Activated T-cell treated with anti-CD3 and anti-CD28 coated beads for 48 hours (primary cell): ENCODE data around the gene ARL10.

Experiments
- DNase-seq: peaks from one replicate; pipeline ENCODE4 v3.0.0-alpha.2; 2020; ENCODE audit warnings: low read depth

Gene ARL10

DNA sequence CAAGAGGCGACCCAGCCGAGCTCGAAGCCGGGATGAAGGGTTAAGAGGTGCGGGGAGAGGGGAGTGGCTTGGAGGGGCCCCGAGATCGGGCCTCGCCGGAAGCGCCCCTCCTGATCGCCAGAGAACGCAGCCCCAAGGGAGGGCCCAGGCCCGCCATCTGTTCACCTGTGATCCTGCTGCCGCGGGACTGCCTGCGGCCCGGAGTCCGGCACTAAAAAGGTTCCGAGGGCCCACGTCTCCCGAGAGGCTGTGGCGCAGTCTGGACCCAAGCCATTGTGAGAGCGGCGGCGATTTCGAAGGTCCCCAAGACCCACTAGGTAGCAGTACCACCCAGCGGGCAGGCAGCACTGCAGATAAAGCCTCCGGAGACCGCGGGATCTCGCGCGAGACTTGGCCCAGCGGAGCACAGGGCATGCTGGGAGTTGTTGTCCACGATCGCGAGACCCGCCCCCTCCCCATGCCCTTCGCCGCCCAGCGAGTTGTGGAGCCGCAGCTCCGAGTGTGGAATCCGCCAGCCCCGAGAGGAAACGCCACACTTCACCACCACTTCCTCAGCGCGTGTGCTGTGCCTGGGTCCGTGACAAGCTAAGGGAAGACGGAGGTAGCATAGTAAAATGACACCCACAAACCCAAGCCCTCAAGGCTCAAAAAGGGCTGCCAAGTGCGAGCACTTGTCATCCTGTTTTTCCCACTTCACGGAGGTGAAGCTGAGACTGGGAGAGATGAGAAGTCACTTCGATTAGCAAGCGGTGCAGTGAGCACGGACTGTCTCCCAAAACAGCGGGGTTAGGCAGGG is 3.7 kb upstream of the ARL10 start, which contains the start of gene KIAA1191:
KIAA1191 (minus strand) TSS at position 328 of the 796 bp plus-strand sequence. CDS start 2,256 bp downstream, outside the sequence.
- DNase-seq = peak; percentile 92

DNA sequence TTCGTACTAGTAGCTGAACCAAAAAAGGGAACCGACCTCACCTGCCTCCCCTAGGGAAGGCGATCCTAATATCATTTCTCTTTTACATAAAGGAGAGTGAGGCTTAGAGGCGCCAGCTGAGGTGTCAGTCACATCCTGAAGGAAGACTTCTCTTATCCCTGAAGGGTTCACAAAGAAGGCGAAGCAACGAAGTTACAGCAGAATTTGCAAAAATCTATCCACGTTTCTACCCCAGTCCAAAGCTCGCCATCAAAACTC is 3.1 kb upstream of the ARL10 start:
- no peak for DNase-seq

DNA sequence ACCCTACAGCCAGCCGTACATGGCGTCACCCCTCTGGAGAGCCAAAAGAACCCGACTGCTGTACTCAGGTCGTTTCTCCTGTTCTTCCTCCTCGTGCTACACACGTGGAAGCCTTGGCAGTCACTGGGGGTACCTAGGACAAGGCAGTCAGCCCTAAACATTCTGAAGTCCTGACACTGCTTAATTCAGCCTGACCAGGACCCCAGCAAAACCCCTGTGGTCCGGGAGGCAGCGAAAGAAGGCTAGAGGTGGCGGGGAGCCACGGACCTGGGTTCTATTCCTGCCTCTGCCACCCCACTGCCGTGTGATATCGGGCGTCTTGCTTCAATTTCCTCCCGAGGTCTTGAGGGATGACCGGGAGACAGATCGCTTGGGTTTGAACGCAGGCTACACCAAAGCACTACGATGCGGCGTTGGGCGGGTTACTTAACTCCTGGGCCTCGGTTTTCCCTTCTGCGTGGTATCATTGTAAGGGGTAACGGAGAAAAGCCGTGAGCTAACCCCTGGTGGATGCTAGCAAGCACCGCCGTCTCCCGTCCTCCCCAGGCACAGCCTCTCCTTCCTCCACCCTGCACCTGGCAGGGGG is 429 bp upstream of the ARL10 start:
- no peak for DNase-seq

DNA sequence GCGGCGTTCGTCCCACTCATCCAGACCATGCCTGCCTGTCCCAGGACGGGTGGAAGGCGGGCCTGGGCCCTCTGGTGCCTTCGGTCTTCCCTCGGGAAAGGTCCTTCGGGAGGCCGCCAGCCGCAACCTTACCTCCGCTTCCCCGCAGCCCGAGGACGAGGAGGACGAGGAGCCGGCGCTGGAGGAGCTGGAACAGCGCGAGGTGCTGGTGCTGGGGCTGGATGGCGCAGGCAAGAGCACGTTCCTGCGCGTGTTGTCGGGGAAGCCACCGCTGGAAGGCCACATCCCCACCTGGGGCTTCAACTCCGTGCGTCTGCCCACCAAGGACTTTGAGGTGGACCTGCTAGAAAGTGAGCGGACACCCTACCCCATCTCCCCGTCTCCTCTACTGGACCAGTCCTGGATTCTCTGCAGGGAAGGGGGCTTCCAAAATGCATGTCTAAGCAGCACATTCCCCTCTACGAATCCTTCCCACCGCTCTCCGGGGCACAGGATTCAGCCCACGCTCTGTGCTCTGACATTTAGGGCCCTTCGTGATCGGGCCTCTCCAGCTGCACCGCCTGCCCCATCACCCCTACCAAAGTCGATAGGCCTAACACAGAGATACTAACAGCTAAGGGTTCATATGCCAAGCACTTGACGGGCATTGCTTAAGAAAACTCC is 1.1 kb downstream of the ARL10 start:
- DNase-seq = no peak

DNA sequence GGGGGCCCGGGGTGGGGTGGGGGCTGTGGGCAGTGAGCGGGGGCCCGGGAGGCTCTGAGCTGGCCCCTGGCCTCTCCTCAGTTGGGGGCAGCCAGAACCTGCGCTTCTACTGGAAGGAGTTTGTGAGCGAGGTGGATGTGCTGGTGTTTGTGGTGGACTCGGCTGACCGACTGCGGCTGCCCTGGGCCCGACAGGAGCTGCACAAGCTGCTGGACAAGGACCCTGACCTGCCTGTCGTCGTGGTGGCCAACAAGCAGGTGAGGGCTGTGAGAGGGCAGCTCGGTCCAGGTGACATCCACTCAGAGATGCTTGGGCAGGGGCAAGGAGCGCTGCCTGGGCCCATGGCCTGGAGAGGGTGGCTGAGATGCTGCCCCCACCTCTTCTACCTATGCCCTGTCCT is 3.4 kb downstream of the ARL10 start:
- no peak for DNase-seq

DNA sequence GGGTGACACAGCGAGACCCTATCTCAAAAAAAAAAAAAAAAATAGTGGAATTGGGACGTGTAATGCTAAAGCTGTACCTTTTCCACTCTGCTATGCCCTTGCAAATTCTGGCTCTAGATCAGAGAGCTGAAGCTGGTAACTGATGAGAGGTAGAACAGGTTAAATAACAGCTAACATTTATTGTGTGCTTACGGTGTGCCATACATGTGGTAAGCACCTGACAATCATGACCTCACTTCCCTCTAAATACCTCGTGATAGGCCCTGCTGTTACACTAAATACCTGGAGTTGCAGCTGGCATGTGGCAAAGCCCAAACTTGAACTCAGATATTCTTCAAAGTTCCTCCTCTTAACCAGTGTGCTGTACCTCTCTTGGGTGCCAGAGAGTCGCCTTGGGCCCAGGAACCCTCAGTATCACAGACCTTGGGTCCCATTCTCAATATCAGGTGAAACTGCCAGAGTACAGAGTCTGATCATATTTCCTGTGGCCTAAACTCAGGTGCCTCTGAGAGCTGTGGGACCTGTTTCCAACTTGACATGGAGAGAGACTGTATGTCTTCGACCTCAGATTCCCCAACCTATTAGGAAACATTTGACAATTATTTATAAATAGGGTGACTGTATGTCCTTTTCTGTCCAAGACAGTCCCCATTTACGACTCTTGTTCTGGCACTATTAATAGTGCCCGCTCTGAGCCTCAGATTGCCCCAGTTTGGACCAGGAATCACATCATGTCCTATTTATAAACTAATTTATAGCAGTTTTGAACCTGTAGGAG is 4.8 kb downstream of the ARL10 start:
- no peak for DNase-seq

DNA sequence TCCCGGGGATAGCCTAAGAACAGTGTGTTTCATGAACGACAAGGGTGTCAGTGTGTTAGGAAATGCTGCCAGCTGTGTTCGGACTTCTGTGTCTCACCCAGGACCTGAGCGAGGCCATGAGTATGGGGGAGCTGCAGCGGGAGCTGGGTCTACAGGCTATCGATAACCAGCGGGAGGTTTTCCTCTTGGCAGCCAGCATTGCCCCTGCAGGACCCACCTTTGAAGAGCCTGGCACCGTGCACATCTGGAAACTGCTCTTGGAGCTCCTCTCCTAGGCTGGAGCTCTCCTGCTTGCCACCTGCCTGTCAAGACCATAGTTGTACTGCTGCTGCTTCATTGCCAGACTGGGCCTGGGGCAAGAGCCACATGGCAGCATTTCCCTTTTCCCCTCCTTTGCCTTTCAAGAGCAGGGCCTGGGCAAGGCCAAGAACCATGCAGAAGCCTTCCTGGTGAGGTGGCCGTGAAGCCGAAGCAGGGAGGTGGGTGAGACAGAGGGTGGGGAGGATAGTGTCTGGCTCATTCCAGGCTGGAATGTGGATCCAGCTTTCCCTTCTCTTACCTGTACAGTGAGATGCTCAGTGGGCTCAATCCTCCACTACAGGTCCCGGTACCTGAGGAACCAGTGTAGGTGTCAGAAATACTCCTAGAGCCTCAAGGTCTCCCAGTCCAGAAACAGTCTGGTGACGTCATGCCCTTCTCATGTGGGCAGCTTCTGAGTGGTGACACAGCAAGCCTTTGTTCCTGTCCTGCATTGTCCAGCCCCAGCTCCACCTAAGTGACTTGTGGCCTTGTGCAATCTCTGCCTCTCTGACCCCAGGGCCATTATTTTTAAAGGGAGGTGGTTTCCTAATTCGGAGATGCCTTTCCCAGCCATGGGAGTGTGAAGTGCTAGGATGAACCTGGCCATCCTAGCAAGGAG is 6.6 kb downstream of the ARL10 start:
- DNase-seq = no peak

DNA sequence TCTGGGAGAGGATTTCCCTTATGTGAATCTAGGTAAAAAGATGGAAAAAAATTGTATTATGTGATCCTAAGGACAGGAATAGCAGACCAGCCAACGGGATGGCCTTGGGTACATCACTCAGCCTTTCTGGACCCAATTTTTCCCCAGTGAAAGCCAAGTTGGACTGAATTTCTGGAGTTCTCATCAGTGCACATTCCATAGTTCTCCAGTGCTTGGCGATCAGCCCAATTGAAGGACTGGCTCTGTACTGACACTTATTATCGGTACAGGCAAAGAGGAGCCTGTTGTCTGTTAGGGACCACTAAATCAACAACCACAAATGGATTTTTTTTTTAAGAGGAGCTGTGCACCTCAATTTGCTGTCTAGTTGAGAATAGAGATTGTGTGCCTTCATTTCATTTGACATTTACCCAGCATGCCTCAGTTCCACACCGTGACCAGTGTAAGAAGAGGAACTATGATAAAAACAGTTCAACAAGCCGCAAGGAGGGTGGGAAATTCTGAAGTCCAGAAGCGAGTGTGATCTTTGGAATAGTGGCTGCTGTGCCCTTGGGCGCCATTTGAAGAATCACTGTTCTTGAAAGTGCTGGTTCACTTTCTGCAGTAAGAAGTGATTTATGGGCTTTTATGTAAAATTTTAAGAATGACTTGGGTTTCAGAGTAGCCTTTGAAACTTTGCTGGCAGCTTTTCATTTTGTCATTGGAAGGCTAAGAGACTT is 8.0 kb downstream of the ARL10 start:
- no peak for DNase-seq

DNA sequence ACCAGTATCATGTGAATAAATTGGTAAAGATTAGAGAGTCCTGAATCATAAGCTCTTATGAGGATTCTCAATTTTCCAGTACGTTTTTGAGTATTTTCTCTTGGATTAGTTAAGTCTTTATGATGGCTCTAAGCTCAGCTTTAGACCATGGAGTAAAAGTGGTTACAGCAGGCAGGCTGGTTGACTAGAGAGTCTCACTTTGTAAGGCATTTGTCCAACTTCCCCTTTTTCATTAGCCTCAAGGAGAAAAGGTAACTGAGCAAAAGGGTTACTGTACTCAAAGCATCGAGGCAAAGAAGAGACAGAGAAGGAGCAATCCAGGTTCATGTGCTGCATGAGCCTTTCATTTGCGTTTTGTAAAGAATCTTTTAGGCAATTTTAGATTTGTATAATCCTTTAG is 14.6 kb downstream of the ARL10 start:
- no peak for DNase-seq

DNA sequence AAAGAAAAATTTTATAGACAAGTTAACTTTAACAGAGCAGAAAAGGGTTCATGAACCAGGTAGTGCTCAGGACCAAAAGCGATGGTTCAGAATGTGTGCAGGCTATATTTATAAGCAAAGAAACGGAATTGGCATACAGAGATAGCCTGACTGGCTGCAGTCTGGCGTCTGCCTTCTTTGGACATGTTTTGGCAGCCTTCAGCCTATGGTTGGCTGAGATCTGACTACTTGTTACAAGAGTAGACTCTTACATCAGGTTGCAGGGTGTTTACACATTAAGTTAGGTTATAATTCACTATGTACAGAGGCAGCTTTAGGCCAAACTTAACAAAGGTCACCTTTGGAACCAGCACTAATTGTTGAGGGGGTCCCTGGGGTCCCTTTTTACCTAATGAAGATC is 16.1 kb downstream of the ARL10 start:
- no peak for DNase-seq

DNA sequence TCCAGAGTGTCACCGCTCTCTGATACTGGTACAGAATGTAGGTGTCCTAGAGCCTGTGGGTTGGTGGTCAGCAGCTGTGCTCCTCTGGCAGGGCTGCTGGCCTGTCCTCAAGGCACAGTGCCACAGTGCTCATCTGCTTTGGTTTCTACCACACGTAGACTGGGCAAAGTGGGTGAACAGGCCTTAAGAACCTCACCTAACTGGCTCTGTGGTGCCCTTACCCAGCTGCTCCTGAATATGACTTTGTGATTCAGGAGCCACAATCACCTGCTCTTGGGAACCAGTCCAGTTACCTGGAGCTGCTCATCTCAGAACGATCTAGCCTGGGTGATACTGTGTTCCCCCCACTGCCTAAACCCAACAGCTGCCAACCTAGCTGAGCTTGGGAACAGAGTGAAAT is 16.7 kb downstream of the ARL10 start:
- no peak for DNase-seq

DNA sequence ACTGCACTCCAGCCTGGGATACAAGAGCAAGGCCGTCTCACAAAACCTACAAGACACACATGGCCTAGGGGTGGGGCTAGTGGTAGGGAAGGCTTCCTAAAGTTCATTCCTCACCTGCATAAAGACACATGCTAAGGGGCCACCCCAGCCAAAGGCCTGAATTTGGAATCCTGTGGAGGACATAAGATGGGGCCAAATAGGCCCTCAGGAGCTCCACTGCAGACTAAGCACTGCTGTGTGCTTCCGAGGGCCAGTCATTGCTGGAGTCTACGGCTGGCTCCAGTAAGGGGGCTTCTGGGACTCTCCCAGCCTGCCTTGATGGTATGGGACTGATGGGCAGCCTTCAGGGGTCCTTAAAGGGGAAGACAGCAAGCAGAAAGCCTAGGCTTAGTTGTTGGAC is 17.4 kb downstream of the ARL10 start:
- no peak for DNase-seq

DNA sequence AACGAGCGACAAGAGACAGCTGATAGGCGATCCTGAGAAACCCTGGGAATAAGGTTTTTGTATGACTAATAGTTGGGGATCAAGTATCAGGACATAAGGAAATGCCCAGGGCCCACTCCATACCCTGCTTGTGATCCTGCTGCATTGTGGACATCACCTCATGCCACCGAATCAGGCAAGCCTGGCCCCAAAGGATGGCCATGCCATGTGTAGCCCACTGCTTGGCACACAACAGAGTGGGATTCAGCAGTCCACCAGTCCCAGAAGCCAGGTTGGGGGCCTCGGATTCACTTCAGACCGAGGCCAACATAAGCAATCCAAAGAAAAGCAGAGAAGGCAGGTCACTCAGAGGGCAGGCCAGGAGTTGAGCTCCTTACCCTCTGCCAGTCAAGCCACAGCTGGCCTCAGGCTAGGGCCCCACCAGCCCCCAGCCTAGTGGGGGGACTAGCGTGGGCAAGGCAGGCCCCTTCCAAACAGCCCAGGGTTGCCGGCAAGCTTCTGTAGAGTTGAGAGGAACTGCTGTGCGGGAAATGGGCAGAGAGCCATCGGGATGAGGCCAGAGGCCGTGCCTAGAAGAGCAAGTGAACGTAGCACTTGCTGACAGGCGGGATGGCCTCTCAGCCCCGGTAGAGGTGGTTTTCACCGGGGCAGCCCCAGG is 18.1 kb downstream of the ARL10 start:
- no peak for DNase-seq

DNA sequence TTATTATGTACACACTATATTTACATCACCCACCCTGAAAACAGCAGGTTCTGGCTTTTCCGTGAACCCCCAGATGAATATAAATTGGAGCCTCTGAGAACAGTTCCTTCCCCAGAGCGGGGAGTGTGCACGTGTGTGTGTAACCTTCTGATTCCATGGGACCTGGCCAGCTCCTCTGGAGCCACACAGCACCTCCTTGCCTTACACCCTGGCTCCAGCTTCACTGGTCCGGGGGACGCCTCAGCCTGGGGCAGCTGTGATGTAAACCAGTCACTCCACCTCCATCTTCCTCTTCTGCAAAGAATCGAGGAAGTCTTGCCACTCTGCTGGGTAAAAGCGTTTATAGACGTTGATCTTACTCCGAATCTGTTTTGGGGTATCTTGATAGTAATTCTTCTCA is 18.7 kb downstream of the ARL10 start:
- no peak for DNase-seq

DNA sequence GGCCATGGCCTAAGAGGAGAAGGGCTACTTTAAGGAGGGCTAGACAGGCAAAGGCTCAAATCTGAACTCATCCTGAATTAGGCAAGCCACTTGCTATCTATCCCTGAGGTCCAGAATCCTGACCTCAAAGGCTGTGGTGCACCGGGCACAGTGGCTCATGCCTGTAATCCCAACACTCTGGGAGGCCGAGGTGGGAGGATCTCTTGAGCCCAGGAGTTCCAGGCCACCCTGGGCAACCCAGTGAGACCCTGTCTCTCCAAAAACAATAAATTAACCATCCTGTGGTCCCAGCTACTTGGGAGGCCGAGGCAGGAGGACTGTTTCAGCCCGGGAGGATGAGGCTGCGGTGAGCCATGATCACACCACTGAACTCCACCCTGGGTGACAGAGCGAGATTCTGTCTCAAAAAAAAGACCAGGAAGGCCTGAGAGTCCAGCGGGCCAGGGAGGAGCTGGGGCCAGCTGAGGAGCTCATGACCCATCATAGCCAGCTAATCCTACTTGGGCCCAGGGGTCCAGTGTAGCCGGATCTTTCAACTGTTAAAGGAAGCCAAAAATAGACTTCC is 19.2 kb downstream of the ARL10 start:
- no peak for DNase-seq

DNA sequence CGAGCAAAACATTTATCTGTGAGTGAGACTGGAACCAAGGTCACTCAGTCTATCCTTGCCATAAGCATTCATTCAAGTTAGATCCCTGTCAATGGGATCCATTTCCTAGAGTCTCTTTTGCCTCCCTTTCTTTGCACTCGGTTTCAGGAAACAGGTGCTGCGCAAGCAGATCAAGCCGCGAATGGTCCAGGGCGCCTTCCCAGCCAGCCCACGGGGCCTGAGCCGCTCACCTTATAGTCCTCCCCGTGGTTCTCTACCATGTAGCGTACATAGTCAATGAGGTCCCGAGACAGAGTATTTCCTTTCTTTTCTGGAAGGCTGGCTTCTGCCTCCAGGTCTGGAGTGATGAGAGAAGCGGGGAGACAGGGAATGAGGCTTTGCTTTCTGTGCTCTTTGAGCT is 19.7 kb downstream of the ARL10 start:
- DNase-seq = no peak

DNA sequence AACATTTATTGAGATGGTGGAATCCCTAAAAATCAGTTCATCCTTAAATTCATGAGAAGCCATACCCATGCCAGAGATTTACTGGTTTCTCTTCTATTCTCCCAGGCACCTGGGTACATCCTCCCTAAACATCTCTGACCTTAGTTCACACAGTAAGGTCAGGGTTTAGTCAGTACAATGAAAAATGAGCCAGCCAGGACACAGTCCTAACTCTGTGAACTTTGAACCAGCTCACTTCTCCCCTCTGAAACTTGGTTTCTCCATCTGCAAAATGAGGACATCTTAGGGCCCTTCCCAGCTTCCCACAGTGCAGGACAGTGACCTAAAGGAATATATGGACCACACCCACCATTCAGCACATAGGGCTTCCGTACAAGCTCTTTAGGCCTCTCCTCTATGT is 21.2 kb downstream of the ARL10 start:
- DNase-seq = no peak

DNA sequence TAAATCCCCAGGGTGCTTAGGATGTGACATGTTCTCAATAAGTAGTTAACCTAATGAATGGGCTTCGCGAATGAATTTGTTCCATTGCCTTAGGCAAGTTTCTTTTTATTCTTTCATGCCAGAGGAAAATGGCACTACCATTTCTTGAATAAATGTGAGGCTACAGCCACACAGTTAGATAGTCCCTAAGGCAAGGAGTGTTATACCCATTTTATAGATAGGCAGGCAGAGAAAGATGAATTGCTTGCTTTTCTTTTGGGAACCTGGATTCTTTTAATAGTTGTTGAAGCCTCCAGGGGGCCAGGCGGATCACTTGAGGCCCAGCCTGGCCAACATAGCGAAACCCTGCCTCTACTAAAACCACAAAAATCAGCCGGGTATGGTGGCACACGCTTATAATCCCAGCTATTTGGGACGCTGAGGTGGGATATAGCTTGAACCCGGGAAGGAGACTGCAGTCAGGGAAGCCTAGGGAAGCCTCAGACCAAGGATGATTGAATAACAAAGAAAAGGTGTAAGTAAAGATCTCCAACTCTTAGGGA is 22.2 kb downstream of the ARL10 start:
- no peak for DNase-seq

DNA sequence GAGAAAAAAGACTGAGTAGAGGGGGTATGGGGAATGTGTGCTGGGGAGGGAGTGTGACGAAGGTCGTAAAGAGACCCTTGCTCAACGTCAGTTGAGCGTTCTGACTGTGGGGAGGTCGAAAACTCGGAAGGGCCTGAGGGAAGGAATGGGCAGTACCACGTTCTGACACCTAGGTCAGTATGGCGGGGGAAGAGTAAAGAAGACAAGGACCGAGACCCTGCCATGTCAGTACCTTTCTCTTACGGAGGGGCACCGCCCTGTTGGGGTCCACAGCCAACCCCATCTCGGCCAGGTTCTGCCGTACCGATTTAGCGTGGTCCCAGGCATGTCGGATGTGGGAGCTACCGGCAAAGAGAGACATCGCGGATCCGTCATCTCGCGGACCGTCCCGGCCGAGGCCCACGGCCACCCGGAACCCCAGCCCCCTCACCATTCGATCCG is 22.7 kb downstream of the ARL10 start:
- DNase-seq = no peak
